Measurements from ENCODE around the gene C1QTNF5. TPM values are rescaled to one million over a fixed set of nuclear protein-coding genes. Genes with fewer than 3 reads are reported as not detected.

The C1QTNF5 gene
- total and polyA plus RNA-seq, 2 of the 8 experiments (the other 6 are each of a cell fraction or from before 2014, with no cell fraction given) = 2.2 to 2.7 TPM

GRCh38 chr11:119368121-119369034 lies 27.7 kb upstream of the C1QTNF5 start:
- WGBS, 2 experiments (ENCODE audit: extremely low coverage in 1 of 2, insufficient coverage in 1 of 2, insufficient read length in 1 of 2, insufficient replicate concordance in 2 of 2, low coverage in 1 of 2, low lambda C conversion rate in 2 of 2, missing lambda C conversion rate in 1 of 2) = 78% methylated on average over 16 of the region's 17 CpGs; no CpG with 5 or more reads in 1 of the 2 experiments
- POLR2A ChIA-PET (ENCODE audit: partially characterized antibody) = interaction anchor here (1.0 to 1.8 kb wide), 4 partner anchors 12 to 195 kb away, joined by 3 to 5 read pairs (median 4); partner anchors contain the start of gene RNF26
- peaks cover 4% of the 10 kb centered on the region; the same call in 1 of the 2 replicates for H3K23me2 ChIP-seq (ENCODE audit: low read depth, low read length)
- H2BK5ac ChIP-seq (ENCODE audit: low read depth, low read length) = no peak overlapping the region
- H2BK15ac ChIP-seq (ENCODE audit: low read length) = peak overlapping the region; percentile 88
- H3K23ac ChIP-seq (ENCODE audit: insufficient read length) = no peak overlapping the region
- H2AFZ ChIP-seq (ENCODE audit: low read length) = no peak overlapping the region
- no peak overlapping the region for H2BK120ac ChIP-seq (replicated peaks; ENCODE audit: low read depth, low read length)
- peaks cover 9 to 23% (median 21%) of the 10 kb centered on the region in 4 experiments for H3K27me3 ChIP-seq (replicated peaks in 1 of 4; ENCODE audit: control insufficient read depth in 3 of 4, extremely low read depth in 1 of 4, insufficient read depth in 3 of 4, low read length in 3 of 4)
- no peak overlapping the region for H4K5ac ChIP-seq (ENCODE audit: insufficient read length, low read depth, low read length)
- no peak for FAIRE-seq
- H4K20me1 ChIP-seq (replicated peaks in 1 of 2; ENCODE audit: control insufficient read depth in 1 of 2, insufficient read depth in 2 of 2, low read length in 2 of 2) = peaks cover 0 to 8% of the 10 kb centered on the region in 2 experiments
- H3K56ac ChIP-seq (replicated peaks; ENCODE audit: insufficient read length, low read depth, low read length) = no peak overlapping the region
- no peak for DNase-seq (ENCODE audit: low read depth in 1 of 2, low spot score in 2 of 2)
- H3K79me1 ChIP-seq (ENCODE audit: low read depth, low read length) = no peaks in the 10 kb centered on the region
- H2BK20ac ChIP-seq (ENCODE audit: low read length) = no peak overlapping the region
- H4K8ac ChIP-seq (ENCODE audit: extremely low read depth, insufficient read depth, low read length) = no peak overlapping the region
- H3K9me3 ChIP-seq (ENCODE audit: insufficient read depth in 2 of 2, low read depth in 1 of 2, low read length in 1 of 2) = no peaks in the 10 kb centered on the region; a peak in 1 of 4 replicates
- peaks cover 0 to 18% (median 13%) of the 10 kb centered on the region in 4 experiments; a peak in 6 of 7 replicates for H3K4me1 ChIP-seq (replicated peaks in 1 of 4; ENCODE audit: control insufficient read depth in 3 of 4, insufficient read depth in 4 of 4, low read length in 3 of 4)
- H2AK5ac ChIP-seq (ENCODE audit: low read depth, low read length) = 0 out of 2 replicates have a peak overlapping the region, but pooled peaks have one; percentile 40
- H4K91ac ChIP-seq (replicated peaks; ENCODE audit: insufficient read length, low read length) = no peak overlapping the region
- H3K4me2 ChIP-seq (ENCODE audit: insufficient read depth in 1 of 2, low read depth in 2 of 2, low read length in 2 of 2) = no peak overlapping the region
- no peaks in the 10 kb centered on the region for H3K36me3 ChIP-seq (ENCODE audit: control insufficient read depth in 2 of 4, insufficient read depth in 4 of 4, low read length in 3 of 4)
- H2BK12ac ChIP-seq (ENCODE audit: low read depth, low read length) = peak overlapping the region; percentile 14; the same call in 1 of the 2 replicates
- H3K4me3 ChIP-seq (ENCODE audit: extremely low read depth in 1 of 4, insufficient read depth in 2 of 4, low read depth in 3 of 4, low read length in 4 of 4) = no peak overlapping the region
- no peak overlapping the region for H3K9ac ChIP-seq (replicated peaks in 1 of 4; ENCODE audit: extremely low read depth in 1 of 4, low read depth in 3 of 4, low read length in 3 of 4)
- 0 out of 2 replicates have a peak overlapping the region, but pooled peaks have one; percentile 15 for H3K18ac ChIP-seq (ENCODE audit: extremely low read depth, low read length)
- CTCF ChIA-PET (ENCODE audit: partially characterized antibody) = interaction anchor here (0.6 to 26.3 kb wide), 18 partner anchors 8 to 237 kb away, joined by 3 to 474 read pairs (median 4); partner anchors contain the start of genes C1QTNF5, MFRP, THY1 and USP2
- H3K79me2 ChIP-seq (ENCODE audit: control insufficient read depth in 1 of 2, insufficient read depth in 2 of 2, low read length in 2 of 2) = no peaks in the 10 kb centered on the region
- no peak overlapping the region for H3K4ac ChIP-seq (replicated peaks; ENCODE audit: insufficient read length, low read depth, low read length)
- H3K14ac ChIP-seq (ENCODE audit: insufficient read length) = no peak overlapping the region
- H3K27ac ChIP-seq (ENCODE audit: low read depth, low read length) = no peak overlapping the region
- TF ChIP-seq POLR2A (IDR thresholded peaks at IDR 0.05; ENCODE audit: control extremely low read depth in 1 of 2, low read depth in 2 of 2, low read length in 2 of 2) (no peak), SRF (IDR thresholded peaks at IDR 0.05; ENCODE audit: low read depth, low read length) (no peak), SIRT6 (IDR thresholded peaks at IDR 0.05; ENCODE audit: low read length) (no peak), YY1 (IDR thresholded peaks at IDR 0.05; ENCODE audit: low read depth, low read length) (no peak), ATF3 (IDR thresholded peaks at IDR 0.05; ENCODE audit: insufficient read depth, low read depth, low read length) (no peak), KDM4A (IDR thresholded peaks at IDR 0.05; ENCODE audit: low read depth, low read length, severe bottlenecking) (no peak), MAX (IDR thresholded peaks at IDR 0.05) (no peak), POLR2AphosphoS5 (IDR thresholded peaks at IDR 0.05; ENCODE audit: low read depth, low read length) (no peak), CBX5 (IDR thresholded peaks at IDR 0.05; ENCODE audit: low read depth, low read length) (no peak)

Measured in H1 (cell line).